ENCODE results near the gene ZFHX3. TPM values are rescaled to one million over a fixed set of nuclear protein-coding genes. Genes with fewer than 3 reads are reported as not detected.

Gene ZFHX3
- total and polyA plus RNA-seq, 9 donors = 5.2 to 12.0 (median 7.5) TPM

DNA sequence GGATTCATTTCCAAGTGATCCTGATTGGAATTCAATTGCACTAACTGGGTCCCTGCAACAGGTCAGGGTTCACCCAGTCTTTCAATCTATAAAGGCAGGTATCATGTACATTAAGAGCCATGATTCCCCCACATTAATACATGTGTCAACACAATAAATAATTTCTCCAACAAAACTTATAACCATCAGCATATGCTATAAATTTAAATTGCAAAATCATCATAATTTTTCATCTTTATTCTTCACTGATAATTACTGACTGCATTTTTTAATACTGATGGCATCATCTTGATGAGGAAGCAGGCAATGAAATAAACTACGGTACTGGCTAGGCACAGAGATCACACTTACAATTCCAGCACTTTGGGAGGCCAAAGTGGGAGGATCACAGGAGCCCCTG lies 59.4 kb downstream of the ZFHX3 start:
- H3K27me3 ChIP-seq (ENCODE audit: control insufficient read depth, insufficient read depth, low read length) = no peaks in the 10 kb centered on the region
- H3K9me3 ChIP-seq (replicated peaks; ENCODE audit: control insufficient read depth, low read depth, low read length) = no peaks in the 10 kb centered on the region
- peaks cover 2% of the 10 kb centered on the region for H3K36me3 ChIP-seq (ENCODE audit: control insufficient read depth, insufficient read depth, low read length)
- H3K27ac ChIP-seq (ENCODE audit: low read length) = no peak overlapping the region
- no peak for DNase-seq
- no CpG with 5 or more reads among the region's 1 CpG for WGBS (ENCODE audit: insufficient coverage)
- no peak overlapping the region for H3K4me3 ChIP-seq (ENCODE audit: low read length)
- peaks cover 65% of the 10 kb centered on the region for H3K4me1 ChIP-seq (ENCODE audit: control insufficient read depth, insufficient read depth, low read length)

DNA sequence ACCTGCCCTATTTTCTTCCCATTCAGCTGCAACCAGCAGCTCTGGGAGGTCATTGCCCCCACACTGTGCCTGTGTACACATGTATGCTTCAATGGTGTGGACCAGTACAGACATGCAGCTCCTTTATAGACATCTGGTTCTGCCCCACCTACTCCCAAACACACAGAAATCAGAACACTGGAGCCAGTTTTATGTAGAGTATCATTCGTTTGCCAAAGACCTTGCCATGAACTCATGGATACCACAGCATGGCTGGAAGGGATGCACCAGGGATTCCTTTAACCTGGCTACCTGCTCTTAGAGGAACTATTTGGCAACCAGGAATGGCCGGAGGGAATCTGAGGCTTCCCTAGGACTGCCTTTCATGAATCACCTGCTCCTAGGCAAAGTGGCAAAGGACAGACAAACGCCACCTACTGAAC lies 60.4 kb downstream of the ZFHX3 start:
- DNase-seq = no peak
- Histone ChIP-seq H3K4me1 (ENCODE audit: control insufficient read depth, insufficient read depth, low read length) (peaks cover 59% of the 10 kb centered on the region), H3K4me3 (ENCODE audit: low read length) (no peak overlapping the region), H3K27ac (ENCODE audit: low read length) (no peak overlapping the region), H3K36me3 (ENCODE audit: control insufficient read depth, insufficient read depth, low read length) (peaks cover 2% of the 10 kb centered on the region), H3K9me3 (replicated peaks; ENCODE audit: control insufficient read depth, low read depth, low read length) (no peaks in the 10 kb centered on the region), H3K27me3 (ENCODE audit: control insufficient read depth, insufficient read depth, low read length) (no peaks in the 10 kb centered on the region)
- WGBS (ENCODE audit: insufficient coverage) = 80% methylated on average over 1 of the region's 3 CpGs

DNA sequence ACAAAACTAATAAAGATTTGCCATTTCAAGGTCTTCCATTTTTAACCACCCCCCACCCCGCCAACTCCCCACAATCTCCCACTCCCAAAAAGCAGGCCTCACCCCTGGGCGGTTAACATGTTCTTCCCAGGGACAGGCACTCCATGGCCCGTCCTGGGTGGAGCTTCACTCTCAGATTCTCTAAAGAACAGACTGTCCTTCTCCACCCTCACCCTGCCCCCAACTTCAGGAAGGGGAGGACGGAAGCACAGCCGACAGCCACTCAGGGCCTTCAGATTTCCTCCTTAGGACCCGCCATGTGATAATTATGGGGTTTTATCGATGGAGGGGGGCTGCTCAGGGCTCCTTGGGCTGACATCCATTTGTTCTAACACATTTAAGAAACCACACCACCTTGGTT lies 61.9 kb downstream of the ZFHX3 start:
- Histone ChIP-seq H3K27ac (ENCODE audit: low read length) (peak overlapping the region; percentile 76), H3K4me3 (ENCODE audit: low read length) (no peak overlapping the region), H3K36me3 (ENCODE audit: control insufficient read depth, insufficient read depth, low read length) (peaks cover 2% of the 10 kb centered on the region), H3K27me3 (ENCODE audit: control insufficient read depth, insufficient read depth, low read length) (no peaks in the 10 kb centered on the region), H3K9me3 (replicated peaks; ENCODE audit: control insufficient read depth, low read depth, low read length) (no peaks in the 10 kb centered on the region), H3K4me1 (ENCODE audit: control insufficient read depth, insufficient read depth, low read length) (peaks cover 49% of the 10 kb centered on the region)
- WGBS (ENCODE audit: insufficient coverage) = 21% methylated on average over 3 of the region's 7 CpGs
- peak; percentile 69 for DNase-seq

DNA sequence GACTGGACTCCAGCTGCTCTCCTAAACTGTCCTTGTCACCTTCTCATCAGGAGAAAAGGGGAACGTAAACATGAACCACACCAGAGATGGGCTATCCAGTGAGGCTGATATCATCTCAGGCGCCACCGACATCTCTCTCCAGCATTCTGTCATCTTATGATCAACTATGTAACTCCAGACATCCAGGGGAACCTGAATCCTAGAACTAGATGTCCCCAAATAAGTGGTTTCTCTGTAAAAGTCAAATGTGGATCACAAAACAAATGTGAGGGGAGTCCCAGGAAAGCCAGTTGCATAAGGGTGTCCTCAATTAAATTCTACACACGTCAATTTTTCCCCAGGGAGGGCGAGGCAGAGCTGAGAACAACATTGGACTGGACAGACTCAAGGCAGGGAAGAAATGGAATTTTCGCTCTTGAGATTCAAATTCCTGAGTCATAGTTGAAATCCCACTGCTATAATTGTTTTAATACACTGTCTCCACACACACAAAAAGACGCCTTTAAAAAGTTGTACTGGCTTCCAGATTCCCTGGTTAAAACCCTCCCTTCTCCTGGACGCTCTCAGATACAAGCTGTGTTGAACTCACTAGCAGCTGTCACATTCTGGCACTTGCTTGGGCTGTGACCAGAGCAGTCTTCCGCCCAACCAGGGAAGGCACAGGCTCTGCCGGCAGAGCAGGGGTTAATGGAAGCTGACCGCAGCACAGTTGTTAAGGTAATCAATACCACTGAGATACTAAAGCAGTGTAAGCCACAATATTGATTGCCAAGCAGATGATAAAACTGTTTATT lies 62.6 kb downstream of the ZFHX3 start:
- peaks cover 45% of the 10 kb centered on the region for H3K4me1 ChIP-seq (ENCODE audit: control insufficient read depth, insufficient read depth, low read length)
- peak; percentile 96 for DNase-seq
- 6% methylated on average over 2 of the region's 11 CpGs for WGBS (ENCODE audit: insufficient coverage)
- peaks cover 2% of the 10 kb centered on the region for H3K36me3 ChIP-seq (ENCODE audit: control insufficient read depth, insufficient read depth, low read length)
- H3K4me3 ChIP-seq (ENCODE audit: low read length) = no peak overlapping the region
- H3K27ac ChIP-seq (ENCODE audit: low read length) = peak overlapping the region; percentile 76
- H3K27me3 ChIP-seq (ENCODE audit: control insufficient read depth, insufficient read depth, low read length) = no peaks in the 10 kb centered on the region
- no peaks in the 10 kb centered on the region for H3K9me3 ChIP-seq (replicated peaks; ENCODE audit: control insufficient read depth, low read depth, low read length)

DNA sequence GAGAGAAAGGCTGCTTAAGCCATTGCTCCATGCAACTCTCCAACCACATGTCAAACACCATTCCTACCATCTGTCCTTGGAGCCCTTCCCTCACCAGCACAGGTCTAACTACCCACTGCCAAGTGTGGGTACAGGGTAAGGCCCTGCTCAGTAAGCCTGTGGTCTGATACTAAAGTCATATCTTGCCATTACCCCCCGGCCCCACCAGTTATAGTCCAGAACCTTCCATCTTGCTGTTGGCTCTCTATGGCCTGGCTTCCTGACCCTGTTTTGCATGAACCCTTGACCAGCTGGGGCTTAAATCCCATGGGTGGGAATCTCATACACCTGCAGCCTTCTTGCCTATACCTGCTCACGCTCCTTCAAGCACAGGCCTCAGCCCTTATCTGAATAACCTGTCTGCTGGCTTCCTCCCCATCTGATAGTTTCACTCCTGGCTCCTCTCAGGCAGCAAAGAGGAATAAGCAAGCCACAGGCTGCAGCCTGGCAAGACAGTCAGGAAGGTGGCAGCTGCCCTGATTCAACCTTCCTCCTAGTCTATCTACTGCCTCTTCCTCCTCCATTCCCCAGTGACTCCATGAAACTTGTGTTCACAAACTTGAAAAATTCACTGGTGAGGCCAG lies 64.1 kb downstream of the ZFHX3 start:
- H3K4me3 ChIP-seq (ENCODE audit: low read length) = no peak overlapping the region
- H3K27me3 ChIP-seq (ENCODE audit: control insufficient read depth, insufficient read depth, low read length) = no peaks in the 10 kb centered on the region
- H3K27ac ChIP-seq (ENCODE audit: low read length) = no peak overlapping the region
- H3K4me1 ChIP-seq (ENCODE audit: control insufficient read depth, insufficient read depth, low read length) = peaks cover 31% of the 10 kb centered on the region
- H3K9me3 ChIP-seq (replicated peaks; ENCODE audit: control insufficient read depth, low read depth, low read length) = no peaks in the 10 kb centered on the region
- 100% methylated on average over 2 of the region's 2 CpGs for whole genome bisulfite sequencing (ENCODE audit: insufficient coverage)
- H3K36me3 ChIP-seq (ENCODE audit: control insufficient read depth, insufficient read depth, low read length) = peaks cover 2% of the 10 kb centered on the region
- DNase-seq = no peak

DNA sequence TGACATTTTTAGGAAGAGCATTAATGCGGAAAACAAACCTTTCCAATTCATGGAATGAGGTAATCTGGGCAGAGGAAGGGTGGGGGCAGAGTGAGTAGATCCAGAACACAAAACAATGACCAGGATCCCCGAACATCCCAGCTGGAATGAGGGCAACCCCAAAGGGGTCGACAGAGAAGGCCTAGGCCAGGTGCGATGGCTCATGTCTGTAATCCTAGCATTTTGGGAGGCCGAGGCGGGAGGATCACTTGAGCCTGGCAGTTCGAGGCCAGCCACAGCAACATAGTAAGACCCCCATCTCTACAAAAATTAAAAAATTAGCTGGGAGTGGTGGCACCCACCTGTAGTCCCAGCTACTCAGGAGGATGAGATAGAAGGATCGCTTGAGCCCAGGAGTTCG lies 64.7 kb downstream of the ZFHX3 start:
- no peak overlapping the region for H3K27ac ChIP-seq (ENCODE audit: low read length)
- peaks cover 2% of the 10 kb centered on the region for H3K36me3 ChIP-seq (ENCODE audit: control insufficient read depth, insufficient read depth, low read length)
- 55% methylated on average over 2 of the region's 9 CpGs for WGBS (ENCODE audit: insufficient coverage)
- DNase-seq = no peak
- H3K4me1 ChIP-seq (ENCODE audit: control insufficient read depth, insufficient read depth, low read length) = peaks cover 34% of the 10 kb centered on the region
- no peaks in the 10 kb centered on the region for H3K27me3 ChIP-seq (ENCODE audit: control insufficient read depth, insufficient read depth, low read length)
- H3K4me3 ChIP-seq (ENCODE audit: low read length) = no peak overlapping the region
- H3K9me3 ChIP-seq (replicated peaks; ENCODE audit: control insufficient read depth, low read depth, low read length) = no peaks in the 10 kb centered on the region

DNA sequence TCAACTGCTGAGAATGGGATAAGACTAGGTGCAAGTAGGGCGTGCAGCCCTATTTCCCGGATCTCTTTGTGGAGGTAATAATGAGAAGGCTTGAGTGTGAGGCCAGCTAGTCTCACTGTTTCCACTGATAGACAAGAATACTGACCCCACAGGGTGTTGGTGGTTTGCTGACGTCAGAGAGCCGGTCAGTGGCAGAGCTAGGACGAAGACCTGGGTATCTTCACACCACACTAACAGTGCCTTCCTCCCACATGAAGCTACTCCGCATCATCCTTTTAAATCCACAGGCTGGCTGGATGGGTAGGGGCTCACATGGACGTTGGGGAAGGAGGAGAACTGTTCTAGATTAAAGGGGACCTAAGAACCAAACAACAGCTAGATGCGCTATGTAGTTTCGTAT lies 68.0 kb downstream of the ZFHX3 start:
- Histone ChIP-seq H3K4me1 (ENCODE audit: control insufficient read depth, insufficient read depth, low read length) (peaks cover 15% of the 10 kb centered on the region), H3K4me3 (ENCODE audit: low read length) (no peak overlapping the region), H3K9me3 (replicated peaks; ENCODE audit: control insufficient read depth, low read depth, low read length) (no peaks in the 10 kb centered on the region), H3K36me3 (ENCODE audit: control insufficient read depth, insufficient read depth, low read length) (no peaks in the 10 kb centered on the region), H3K27ac (ENCODE audit: low read length) (no peak overlapping the region), H3K27me3 (ENCODE audit: control insufficient read depth, insufficient read depth, low read length) (no peaks in the 10 kb centered on the region)
- DNase-seq = no peak
- WGBS (ENCODE audit: insufficient coverage) = 94% methylated on average over 3 of the region's 9 CpGs

DNA sequence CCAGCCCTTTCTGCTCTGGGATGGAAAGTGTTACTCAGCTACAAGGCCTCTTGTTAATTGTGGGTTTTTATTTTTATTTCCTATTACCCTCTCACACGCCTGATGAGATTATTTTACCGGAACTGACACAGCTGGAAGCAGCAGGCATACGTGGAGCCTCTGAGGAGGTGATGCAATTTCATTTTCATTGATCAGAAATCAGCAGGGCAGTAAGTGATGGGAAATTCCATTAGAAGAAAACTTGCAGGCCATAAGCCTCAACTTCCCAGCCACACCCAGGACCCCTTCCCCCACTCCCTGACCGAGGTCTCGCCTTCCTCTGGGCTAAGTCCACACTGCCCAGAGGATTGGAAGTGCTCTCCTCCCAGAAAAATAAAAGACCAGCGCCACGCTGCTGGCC lies 69.7 kb downstream of the ZFHX3 start:
- Histone ChIP-seq H3K36me3 (ENCODE audit: control insufficient read depth, insufficient read depth, low read length) (no peaks in the 10 kb centered on the region), H3K27ac (ENCODE audit: low read length) (no peak overlapping the region), H3K27me3 (ENCODE audit: control insufficient read depth, insufficient read depth, low read length) (no peaks in the 10 kb centered on the region), H3K9me3 (replicated peaks; ENCODE audit: control insufficient read depth, low read depth, low read length) (no peaks in the 10 kb centered on the region), H3K4me1 (ENCODE audit: control insufficient read depth, insufficient read depth, low read length) (peaks cover 7% of the 10 kb centered on the region), H3K4me3 (ENCODE audit: low read length) (no peak overlapping the region)
- DNase-seq = no peak
- 72% methylated on average over 3 of the region's 7 CpGs for WGBS (ENCODE audit: insufficient coverage)

DNA sequence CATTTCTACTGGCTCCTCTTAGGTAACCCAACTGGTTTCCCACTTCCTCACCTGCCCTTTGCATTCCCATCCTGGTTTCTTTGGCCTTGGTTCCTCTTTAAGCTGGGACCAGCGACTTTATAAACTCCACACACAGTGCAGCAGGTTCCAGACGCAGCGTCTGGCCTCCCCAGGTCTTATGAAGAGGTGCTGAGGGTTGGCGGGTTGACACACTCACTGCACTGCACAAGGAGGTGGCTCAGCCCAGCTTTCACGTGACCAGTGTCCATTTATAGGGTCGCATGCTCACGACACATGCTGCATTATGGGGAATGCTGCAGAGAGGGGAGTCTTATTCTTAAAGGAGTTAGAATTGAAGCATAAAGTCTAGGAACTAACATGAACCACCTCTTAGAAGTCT lies 70.8 kb downstream of the ZFHX3 start:
- 76% methylated on average over 3 of the region's 7 CpGs for WGBS (ENCODE audit: insufficient coverage)
- DNase-seq = no peak
- Histone ChIP-seq H3K27ac (ENCODE audit: low read length) (no peak overlapping the region), H3K27me3 (ENCODE audit: control insufficient read depth, insufficient read depth, low read length) (no peaks in the 10 kb centered on the region), H3K36me3 (ENCODE audit: control insufficient read depth, insufficient read depth, low read length) (no peaks in the 10 kb centered on the region), H3K9me3 (replicated peaks; ENCODE audit: control insufficient read depth, low read depth, low read length) (no peaks in the 10 kb centered on the region), H3K4me1 (ENCODE audit: control insufficient read depth, insufficient read depth, low read length) (peaks cover 7% of the 10 kb centered on the region), H3K4me3 (ENCODE audit: low read length) (no peak overlapping the region)

DNA sequence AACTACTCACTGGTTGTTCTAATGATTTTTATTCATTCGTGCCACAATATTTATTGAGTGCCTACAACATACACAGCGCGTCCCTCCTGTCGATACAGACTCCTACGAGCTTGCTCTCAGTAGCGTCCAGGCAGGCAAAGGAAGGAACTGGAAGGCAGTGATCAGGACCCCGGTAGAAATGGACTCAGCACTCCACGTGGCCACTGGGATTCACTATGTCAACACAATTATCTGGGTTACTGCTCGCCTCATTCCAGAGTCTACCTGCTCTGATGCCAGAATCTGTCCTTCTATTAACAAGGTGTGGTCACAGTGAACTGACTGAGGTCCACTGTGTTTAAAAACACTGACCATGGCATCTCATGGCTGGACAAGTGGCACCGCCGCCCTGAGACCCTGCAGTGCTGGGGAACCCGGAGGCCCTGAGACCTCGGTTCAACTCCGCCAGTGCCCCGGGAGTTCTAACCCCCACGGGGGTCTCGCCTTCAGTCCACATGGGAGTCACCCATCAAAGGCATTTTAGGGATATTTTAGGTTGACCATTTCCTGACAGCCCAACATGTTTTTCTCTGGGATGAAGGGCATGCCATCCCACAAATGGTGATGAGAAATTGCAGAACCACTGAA lies 71.4 kb downstream of the ZFHX3 start:
- WGBS (ENCODE audit: insufficient coverage) = 91% methylated on average over 16 of the region's 17 CpGs
- H3K27ac ChIP-seq (ENCODE audit: low read length) = no peak overlapping the region
- H3K36me3 ChIP-seq (ENCODE audit: control insufficient read depth, insufficient read depth, low read length) = no peaks in the 10 kb centered on the region
- H3K4me1 ChIP-seq (ENCODE audit: control insufficient read depth, insufficient read depth, low read length) = peaks cover 7% of the 10 kb centered on the region
- H3K9me3 ChIP-seq (replicated peaks; ENCODE audit: control insufficient read depth, low read depth, low read length) = no peaks in the 10 kb centered on the region
- H3K27me3 ChIP-seq (ENCODE audit: control insufficient read depth, insufficient read depth, low read length) = no peaks in the 10 kb centered on the region
- no peak overlapping the region for H3K4me3 ChIP-seq (ENCODE audit: low read length)
- DNase-seq = no peak

All from muscle of leg (tissue), 11 donors.